Testis (tissue), 3 donors: ENCODE measurements around the gene MFSD6. TPM values are rescaled to one million over a fixed set of nuclear protein-coding genes. Genes with fewer than 3 reads are reported as not detected.

Experiments
- DNase-seq: peaks from one replicate; pipeline ENCODE4 v3.0.0-alpha.2; 2019
- H3K27ac ChIP-seq, 2 donors: fragments of 200-600 bp; sonication (generic); one replicate each; pipeline ENCODE4 v1.5.1; 2019
- H3K27me3 ChIP-seq: fragments of 200-600 bp; sonication (generic); one replicate; pipeline ENCODE4 v1.5.1; 2019
- H3K36me3 ChIP-seq: fragments of 200-600 bp; sonication (generic); one replicate; pipeline ENCODE4 v1.5.1; 2017; ENCODE audit warnings: low read depth; ENCODE audit errors: missing control alignments
- H3K4me1 ChIP-seq: fragments of 200-600 bp; sonication (generic); one replicate; pipeline ENCODE4 v1.5.1; 2019
- H3K4me3 ChIP-seq, 2 donors: fragments of 200-600 bp; sonication (generic); one replicate each; pipeline ENCODE4 v1.5.1; 2017 to 2019
- H3K9me3 ChIP-seq: fragments of 200-600 bp; sonication (generic); one replicate; pipeline ENCODE4 v1.5.1; 2017
- POLR2A ChIP-seq: fragments of 450-650 bp; IDR thresholded peaks from one replicate; pipeline ENCODE4 v1.6.1; 2017; ENCODE audit warnings: antibody characterized with exemption, mild to moderate bottlenecking, moderate library complexity
- WGBS, 2 donors: methylation state at CpG; one replicate each; pipeline ENCODE4 v1.1.5; 2018; 5-methylcytosine and 5-hydroxymethylcytosine counted together
- intact Hi-C: fragments of 100-400 bp; cut with DNase I; formaldehyde crosslinking; loops from one replicate; pipeline ENCODE4 v1.15.1; 2023; ENCODE audit warnings: low total_unique reads
- polyA plus RNA-seq: library from polyadenylated mRNA; stranded (reverse); fragments of 350-450 nt; fragmentation: Illumina TruSeq; extraction: RNeasy Lipid Tissue Mini Kit (QIAGEN cat#74804); gene quantifications from one replicate; pipeline ENCODE4 v1.2.3, GENCODE V29; 2014; ENCODE audit warnings: low read depth, low replicate concordance; ENCODE audit not compliant: insufficient read depth
- total RNA-seq, 2 donors: library from RNA; depleted of rRNA; stranded (reverse); fragments of >200 nt; gene quantifications; one replicate each; pipeline ENCODE4 v1.2.3, GENCODE V29; 2016
- TF ChIP-seq, protein P1 (sequence below), 3 experiments: fragments of 450-650 bp in 2 of 3; fragments of 200-600 bp in 1 of 3; sonication (generic) in 1 of 3; IDR thresholded peaks; one replicate each; pipeline ENCODE4 v1.5.1; 2016 to 2019; ENCODE audit warnings: antibody characterized with exemption in 3 of 3, mild to moderate bottlenecking in 2 of 3, moderate library complexity in 1 of 3

MFSD6 gene
- total and polyA plus RNA-seq, 3 donors from 2014 or later, result 15.0 to 47.3 (median 29.9) TPM

- intact Hi-C loops, result no loop called here
- peaks cover 3% of the 10 kb centered on the region for H3K4me1 ChIP-seq
- no peaks in the 10 kb centered on the region for H3K27me3 ChIP-seq
- no peak for TF ChIP-seq POLR2A
- TF ChIP-seq, protein P1, sequence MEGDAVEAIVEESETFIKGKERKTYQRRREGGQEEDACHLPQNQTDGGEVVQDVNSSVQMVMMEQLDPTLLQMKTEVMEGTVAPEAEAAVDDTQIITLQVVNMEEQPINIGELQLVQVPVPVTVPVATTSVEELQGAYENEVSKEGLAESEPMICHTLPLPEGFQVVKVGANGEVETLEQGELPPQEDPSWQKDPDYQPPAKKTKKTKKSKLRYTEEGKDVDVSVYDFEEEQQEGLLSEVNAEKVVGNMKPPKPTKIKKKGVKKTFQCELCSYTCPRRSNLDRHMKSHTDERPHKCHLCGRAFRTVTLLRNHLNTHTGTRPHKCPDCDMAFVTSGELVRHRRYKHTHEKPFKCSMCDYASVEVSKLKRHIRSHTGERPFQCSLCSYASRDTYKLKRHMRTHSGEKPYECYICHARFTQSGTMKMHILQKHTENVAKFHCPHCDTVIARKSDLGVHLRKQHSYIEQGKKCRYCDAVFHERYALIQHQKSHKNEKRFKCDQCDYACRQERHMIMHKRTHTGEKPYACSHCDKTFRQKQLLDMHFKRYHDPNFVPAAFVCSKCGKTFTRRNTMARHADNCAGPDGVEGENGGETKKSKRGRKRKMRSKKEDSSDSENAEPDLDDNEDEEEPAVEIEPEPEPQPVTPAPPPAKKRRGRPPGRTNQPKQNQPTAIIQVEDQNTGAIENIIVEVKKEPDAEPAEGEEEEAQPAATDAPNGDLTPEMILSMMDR (IDR thresholded peaks at IDR 0.05), result no peak
- H3K9me3 ChIP-seq, result no peaks in the 10 kb centered on the region
- no peak for DNase-seq
- H3K4me3 ChIP-seq, result no peak overlapping the region
- H3K36me3 ChIP-seq, result no peaks in the 10 kb centered on the region
- H3K27ac ChIP-seq, result peak overlapping the region in 1 of 2 donors; percentile 11
- 43 to 45% methylated on average over 2 of the region's 2 CpGs for WGBS, 2 donors
These were observed 1.5 kb downstream of the MFSD6 start for GRCh38 chr2:190409616-190410015.

- TF ChIP-seq, protein P1 (IDR thresholded peaks at IDR 0.05), result no peak
- TF ChIP-seq POLR2A, result no peak
- no peaks in the 10 kb centered on the region for H3K36me3 ChIP-seq
- no peak for DNase-seq
- no peaks in the 10 kb centered on the region for H3K9me3 ChIP-seq
- H3K4me3 ChIP-seq, result no peak overlapping the region
- no peaks in the 10 kb centered on the region for H3K27me3 ChIP-seq
- intact Hi-C loops, result no loop called here
- H3K27ac ChIP-seq, result no peak overlapping the region
- 73 to 74% methylated on average over 3 of the region's 3 CpGs for WGBS, 2 donors
- H3K4me1 ChIP-seq, result peaks cover 3% of the 10 kb centered on the region
These were observed 2.0 kb downstream of the MFSD6 start for GRCh38 chr2:190410166-190410565.

DNA sequence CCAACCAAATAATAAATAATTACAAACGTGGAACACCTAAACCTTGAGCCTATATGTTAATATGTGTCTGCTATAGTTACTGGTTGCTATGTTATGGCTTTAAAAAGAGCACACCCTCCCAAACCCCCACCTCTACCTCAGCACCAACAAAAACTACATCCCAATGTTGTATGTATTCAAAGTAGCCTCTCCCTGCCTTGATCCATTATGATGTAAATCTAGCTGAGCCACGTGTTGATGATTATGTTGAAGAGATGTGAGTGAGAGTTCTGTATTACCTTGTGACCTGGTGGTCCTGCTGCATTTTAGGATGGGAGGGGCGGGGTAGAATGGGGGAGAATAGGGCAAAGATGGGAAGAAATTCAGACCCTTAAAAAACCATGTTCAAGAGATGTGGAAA lies 4.8 kb downstream of the MFSD6 start:
- Histone ChIP-seq H3K9me3 (no peaks in the 10 kb centered on the region), H3K27ac (no peak overlapping the region), H3K27me3 (no peaks in the 10 kb centered on the region), H3K4me3 (no peak overlapping the region), H3K4me1 (no peaks in the 10 kb centered on the region), H3K36me3 (no peaks in the 10 kb centered on the region)
- TF ChIP-seq POLR2A, result no peak
- TF ChIP-seq, protein P1 (IDR thresholded peaks at IDR 0.05), result no peak
- intact Hi-C loops, result no loop called here
- no peak for DNase-seq
- 68 to 69% methylated on average over 3 of the region's 3 CpGs for WGBS, 2 donors

DNA sequence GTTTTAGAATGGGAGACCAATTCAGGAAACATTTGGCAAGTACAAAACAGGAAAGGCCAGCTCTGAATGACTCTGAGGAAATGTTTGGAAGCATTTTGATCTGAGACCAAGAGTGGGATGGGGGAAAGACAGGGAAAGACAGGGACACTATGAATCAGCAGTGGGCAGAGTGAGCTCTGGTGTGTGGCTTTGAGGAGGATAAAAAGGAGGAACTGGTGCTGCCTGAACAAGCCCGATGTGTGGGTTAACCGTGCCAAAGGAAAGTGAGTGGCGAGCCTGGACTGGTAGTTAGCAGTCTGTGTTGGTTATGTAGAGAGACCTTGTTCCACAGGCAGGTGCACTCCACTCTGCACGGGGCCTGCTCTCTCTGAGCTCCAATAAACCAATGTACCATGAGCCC lies 5.3 kb downstream of the MFSD6 start:
- intact Hi-C loops, result no loop called here
- TF ChIP-seq, protein P1 (IDR thresholded peaks at IDR 0.05), result no peak
- TF ChIP-seq POLR2A, result no peak
- WGBS, 2 donors, result 79 to 96% methylated on average over 4 of the region's 4 CpGs
- no peaks in the 10 kb centered on the region for H3K27me3 ChIP-seq
- H3K4me3 ChIP-seq, result no peak overlapping the region
- H3K27ac ChIP-seq, result no peak overlapping the region
- H3K4me1 ChIP-seq, result no peaks in the 10 kb centered on the region
- no peak for DNase-seq
- no peaks in the 10 kb centered on the region for H3K9me3 ChIP-seq
- H3K36me3 ChIP-seq, result no peaks in the 10 kb centered on the region

- H3K27ac ChIP-seq, result no peak overlapping the region
- H3K27me3 ChIP-seq, result no peaks in the 10 kb centered on the region
- H3K9me3 ChIP-seq, result no peaks in the 10 kb centered on the region
- TF ChIP-seq, protein P1 (IDR thresholded peaks at IDR 0.05), result no peak
- TF ChIP-seq POLR2A, result no peak
- H3K36me3 ChIP-seq, result no peaks in the 10 kb centered on the region
- intact Hi-C loops, result no loop called here
- H3K4me3 ChIP-seq, result no peak overlapping the region
- WGBS, 2 donors, result 96 to 99% methylated on average over 4 of the region's 4 CpGs
- DNase-seq, result no peak
- no peaks in the 10 kb centered on the region for H3K4me1 ChIP-seq
These were observed 7.1 kb downstream of the MFSD6 start for GRCh38 chr2:190415251-190415650.
